D721Med (cell line): Measurements from ENCODE around the gene SARM1.
A peak's percentile ranks its signal among the peaks of the same experiment; 100 is the strongest.

Experiments
- DNase-seq: peaks from one replicate; pipeline ENCODE4 v3.0.0; 2011; ENCODE audit warnings: low spot score; ENCODE audit not compliant: insufficient read length
- FAIRE-seq: peaks from 2 replicates; lab custom pipeline; 2011; peaks lifted over from hg19 to GRCh38; lab: Jason Lieb, UNC
- TF ChIP-seq, protein P1 (sequence below): IDR thresholded peaks from 2 replicates; pipeline ENCODE4 v1.5.1; 2012; ENCODE audit warnings: mild to moderate bottlenecking, control low read depth; ENCODE audit not compliant: insufficient read depth; ENCODE audit errors: missing control alignments

Gene SARM1

DNA sequence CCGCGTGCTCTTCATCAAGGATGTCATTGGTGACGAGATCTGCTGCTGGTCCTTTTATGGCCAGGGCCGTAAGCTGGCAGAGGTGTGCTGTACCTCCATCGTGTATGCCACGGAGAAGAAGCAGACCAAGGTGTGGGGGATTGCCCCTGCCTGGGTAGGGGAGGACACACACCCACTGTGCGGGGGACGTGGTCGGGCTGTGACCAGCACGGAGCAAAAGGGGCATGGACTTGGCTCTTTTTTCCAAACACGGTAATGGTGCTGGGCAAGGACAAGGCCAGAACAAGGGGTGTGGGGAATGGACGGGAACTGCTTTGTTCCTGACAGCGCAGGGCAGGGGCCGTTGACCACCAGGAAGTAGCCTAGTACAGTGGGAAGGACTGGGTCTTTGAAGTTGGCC lies 29.2 kb upstream of the SARM1 start:
- FAIRE-seq (no peak), DNase-seq (no peak)
- TF ChIP-seq, protein P1, sequence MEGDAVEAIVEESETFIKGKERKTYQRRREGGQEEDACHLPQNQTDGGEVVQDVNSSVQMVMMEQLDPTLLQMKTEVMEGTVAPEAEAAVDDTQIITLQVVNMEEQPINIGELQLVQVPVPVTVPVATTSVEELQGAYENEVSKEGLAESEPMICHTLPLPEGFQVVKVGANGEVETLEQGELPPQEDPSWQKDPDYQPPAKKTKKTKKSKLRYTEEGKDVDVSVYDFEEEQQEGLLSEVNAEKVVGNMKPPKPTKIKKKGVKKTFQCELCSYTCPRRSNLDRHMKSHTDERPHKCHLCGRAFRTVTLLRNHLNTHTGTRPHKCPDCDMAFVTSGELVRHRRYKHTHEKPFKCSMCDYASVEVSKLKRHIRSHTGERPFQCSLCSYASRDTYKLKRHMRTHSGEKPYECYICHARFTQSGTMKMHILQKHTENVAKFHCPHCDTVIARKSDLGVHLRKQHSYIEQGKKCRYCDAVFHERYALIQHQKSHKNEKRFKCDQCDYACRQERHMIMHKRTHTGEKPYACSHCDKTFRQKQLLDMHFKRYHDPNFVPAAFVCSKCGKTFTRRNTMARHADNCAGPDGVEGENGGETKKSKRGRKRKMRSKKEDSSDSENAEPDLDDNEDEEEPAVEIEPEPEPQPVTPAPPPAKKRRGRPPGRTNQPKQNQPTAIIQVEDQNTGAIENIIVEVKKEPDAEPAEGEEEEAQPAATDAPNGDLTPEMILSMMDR, result no peak

DNA sequence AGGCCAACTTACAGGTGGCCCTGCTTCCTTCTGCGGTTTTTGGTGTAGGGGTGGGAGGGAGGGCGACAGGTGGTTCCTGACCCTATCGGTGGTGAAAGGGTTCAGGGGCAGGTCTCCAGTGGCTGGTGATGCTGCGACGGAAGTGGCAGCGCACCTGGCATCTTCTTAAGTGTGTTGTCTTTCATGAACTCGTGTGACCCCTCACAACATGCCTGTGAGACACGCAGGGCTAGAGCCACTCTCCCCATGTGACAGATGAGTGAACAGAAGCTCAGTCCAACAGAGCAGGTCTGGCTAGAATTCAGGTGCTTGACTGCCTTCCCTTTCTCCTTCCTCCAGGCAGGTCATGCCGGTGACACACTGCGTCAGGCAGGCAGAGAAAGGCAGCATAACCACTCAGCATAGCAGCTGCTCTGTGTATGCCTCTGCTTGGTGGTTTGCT lies 28.0 kb upstream of the SARM1 start:
- TF ChIP-seq, protein P1, result no peak
- DNase-seq, result no peak
- FAIRE-seq, result no peak

DNA sequence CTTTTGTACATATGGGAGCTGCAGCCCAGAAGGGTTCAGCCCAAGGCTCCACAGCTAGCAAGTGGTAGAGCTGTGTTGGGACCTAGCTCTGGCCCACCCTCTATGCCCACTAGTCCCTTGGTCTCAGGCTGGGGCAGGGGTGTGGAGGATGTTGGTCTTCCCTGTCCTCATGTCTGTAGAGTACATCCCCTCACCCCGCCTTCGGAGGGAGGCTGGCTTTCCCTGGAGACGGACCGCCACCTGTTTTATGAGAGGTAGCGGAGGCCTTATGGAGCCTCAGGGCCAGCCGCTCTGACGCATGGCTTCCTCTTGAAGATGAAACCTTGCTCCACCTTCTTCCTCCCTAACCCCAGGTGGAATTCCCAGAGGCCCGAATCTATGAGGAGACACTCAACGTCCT lies 27.5 kb upstream of the SARM1 start:
- TF ChIP-seq, protein P1, result no peak
- no peak for FAIRE-seq
- DNase-seq, result no peak

DNA sequence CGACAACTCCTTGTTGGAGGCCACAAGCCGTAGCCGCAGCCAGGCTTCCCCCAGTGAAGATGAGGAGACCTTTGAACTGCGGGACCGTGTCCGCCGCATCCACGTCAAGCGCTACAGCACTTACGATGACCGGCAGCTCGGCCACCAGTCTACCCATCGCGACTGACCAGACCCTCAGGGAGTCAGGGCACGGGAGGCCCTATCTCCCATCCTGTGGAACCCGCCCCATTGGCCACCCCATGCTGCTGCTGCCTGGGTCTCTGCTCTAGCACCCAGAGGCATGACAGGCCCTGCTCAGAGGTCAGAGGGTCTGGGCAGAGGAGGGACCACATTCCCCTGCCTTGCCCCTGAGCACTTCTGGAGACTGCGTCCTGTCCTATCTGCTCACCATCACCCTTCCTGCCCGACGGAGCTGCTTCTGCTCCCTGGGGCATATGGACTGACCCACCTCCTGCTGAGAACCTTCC lies 27.0 kb upstream of the SARM1 start:
- TF ChIP-seq, protein P1, result no peak
- DNase-seq (no peak), FAIRE-seq (no peak)

GRCh38 chr17:28345419-28346198 lies 25.9 kb upstream of the SARM1 start:
- TF ChIP-seq, protein P1, result no peak
- FAIRE-seq (no peak), DNase-seq (no peak)

DNA sequence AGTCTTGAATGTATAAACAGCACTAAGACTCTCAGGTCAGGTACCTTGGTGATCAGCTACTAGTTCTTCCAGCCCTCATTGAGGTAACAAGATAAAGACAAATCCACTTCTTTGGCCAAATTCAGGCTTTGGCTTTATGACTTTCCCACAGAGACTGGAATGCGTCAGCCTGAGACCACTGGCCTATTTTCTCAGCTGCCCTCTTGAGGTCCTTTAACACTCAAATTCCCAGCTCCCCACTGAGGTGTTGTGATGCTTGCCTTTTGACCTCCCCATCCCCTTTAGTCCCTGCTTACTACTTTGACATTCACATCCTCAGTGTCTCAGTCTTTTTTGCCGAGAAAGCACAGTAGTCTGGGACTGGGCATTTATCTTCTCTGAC lies 25.3 kb upstream of the SARM1 start:
- no peak for FAIRE-seq
- no peak for DNase-seq
- TF ChIP-seq, protein P1, result no peak

GRCh38 chr17:28346746-28347246 lies 24.7 kb upstream of the SARM1 start:
- FAIRE-seq, result no peak
- no peak for DNase-seq
- TF ChIP-seq, protein P1, result peak; percentile 41
